ENCODE results near the gene AVPI1. TPM values are rescaled to one million over a fixed set of nuclear protein-coding genes. Genes with fewer than 3 reads are reported as not detected.
"Not testable (repeated sequence)": the region's sequence is repeated elsewhere in the genome, so short reads cannot be mapped to it uniquely, and the experiment has no call there.

The AVPI1 gene
- total RNA-seq, 1 experiment from 2014 or later, result 147 TPM

DNA sequence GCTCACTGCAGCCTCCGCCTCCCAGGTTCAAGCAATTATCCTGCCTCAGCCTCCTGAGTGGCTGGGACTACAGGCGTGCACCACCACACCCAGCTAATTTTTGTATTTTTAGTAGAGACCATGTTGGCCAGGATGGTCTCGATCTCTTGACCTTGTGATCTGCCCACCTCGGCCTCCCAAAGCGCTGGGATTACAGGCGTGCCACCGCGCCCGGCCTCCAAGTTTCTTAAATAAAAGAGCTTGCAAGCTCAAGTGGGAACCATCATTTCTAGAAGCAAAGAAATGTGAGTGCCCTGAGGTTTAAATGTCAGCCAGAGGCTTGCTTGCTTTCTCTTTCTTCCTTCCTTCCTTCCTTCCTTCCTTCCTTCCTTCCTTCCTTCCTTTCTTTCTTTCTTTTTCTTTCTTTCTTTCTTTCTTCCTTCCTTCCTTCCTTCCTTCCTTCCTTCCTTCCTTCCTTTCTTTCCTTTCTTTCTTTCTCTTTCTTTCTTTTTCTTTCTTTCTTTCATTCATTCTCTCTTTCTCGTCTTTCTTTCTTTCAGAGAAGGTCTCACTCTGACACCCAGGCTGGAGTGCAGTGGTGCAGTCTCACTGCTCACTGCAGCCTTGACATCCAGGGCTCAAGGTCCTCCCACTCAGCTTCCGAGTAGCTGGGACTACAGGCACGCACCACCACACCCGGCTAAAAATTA is 44.4 kb downstream of the AVPI1 start:
- not testable (repeated sequence) for DNase-seq (ENCODE audit: extremely low read depth, low read depth)

GRCh38 chr10:97640868-97641811 is 45.9 kb downstream of the AVPI1 start:
- DNase-seq (ENCODE audit: extremely low read depth, low read depth), result no peak

GRCh38 chr10:97640174-97640867 is 46.7 kb downstream of the AVPI1 start, which contains the start of gene PI4K2A:
TSS of gene PI4K2A (plus strand) at chr10:97640671. CDS start at chr10:97640743, 72 bp downstream.
- DNase-seq (ENCODE audit: extremely low read depth, low read depth), result peak; percentile 99

GRCh38 chr10:97639090-97639489 is 48.0 kb downstream of the AVPI1 start:
- not testable (repeated sequence) for DNase-seq (ENCODE audit: extremely low read depth, low read depth)

DNA sequence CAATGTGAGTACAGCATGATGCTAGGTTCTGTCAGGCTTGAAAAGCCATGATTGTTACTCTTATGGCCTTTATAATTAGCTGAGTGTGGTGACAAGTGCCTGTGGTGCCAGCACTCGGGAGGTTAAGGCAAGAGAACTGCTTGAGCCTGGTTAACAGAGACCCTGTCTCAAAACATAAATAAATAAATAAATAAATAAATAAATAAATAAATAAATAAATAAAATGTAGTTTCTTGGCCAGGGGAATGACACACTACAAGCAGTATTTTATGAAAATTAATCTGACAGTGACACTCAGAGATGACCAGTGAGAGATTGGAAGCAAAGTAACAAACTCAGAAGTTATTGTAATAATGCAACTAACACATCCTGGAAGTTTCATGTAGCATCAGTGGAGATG is 51.5 kb downstream of the AVPI1 start:
- DNase-seq (ENCODE audit: extremely low read depth, low read depth), result no peak

- DNase-seq (ENCODE audit: extremely low read depth, low read depth), result peak; percentile 45
Measured at GRCh38 chr10:97633921-97634320, 53.1 kb downstream of the AVPI1 start.

DNA sequence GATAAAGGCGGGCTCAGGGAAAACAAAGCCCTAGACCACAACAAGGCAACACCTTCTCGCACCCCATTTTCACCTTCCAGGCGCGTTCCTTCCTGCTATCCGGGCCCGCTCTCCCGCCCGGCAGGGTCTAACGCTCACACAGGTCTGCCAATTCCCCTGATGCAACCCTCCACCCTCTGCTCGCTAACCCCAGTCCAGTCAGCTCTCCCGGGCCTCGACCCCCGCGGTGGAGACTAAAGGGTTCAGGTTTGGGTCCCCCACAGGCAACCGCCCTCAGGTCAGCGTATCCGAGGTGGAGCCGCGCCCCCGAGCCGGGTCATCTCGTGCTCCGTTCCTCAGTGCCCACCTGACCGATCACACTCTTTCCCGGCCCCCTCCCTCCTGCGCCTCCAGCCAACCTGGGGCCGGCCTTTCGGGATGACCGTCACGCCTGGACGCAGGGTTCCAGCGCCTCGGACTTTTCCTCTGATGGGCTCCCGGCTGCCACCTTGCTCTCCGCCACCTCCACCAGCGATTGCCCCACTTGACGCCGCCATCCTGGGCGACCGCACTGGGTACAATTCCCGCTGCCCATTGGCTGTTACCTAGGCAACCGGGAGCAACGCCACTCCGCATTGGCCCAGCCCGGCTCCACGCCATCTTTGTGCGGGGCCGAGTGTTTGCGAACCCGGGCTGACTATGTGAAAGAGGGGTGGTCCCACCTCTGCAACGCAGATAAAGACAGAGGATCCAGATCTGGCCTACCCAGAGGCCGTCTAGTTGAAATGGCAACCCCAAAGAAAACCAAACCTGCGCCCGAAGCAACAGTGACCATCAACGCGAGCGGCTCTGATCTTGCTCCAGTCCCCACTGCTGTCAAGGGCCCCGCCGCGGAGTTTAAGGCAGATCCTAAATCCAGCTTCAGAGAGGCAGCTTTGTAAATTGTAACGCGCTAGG is 53.8 kb downstream of the AVPI1 start, which contains the start of gene MORN4:
Gene MORN4, minus strand, starts transcription at position 552 of the 936 bp plus-strand sequence. CDS start 13,847 bp downstream, outside the sequence.
- DNase-seq (ENCODE audit: extremely low read depth, low read depth), result peak; percentile 93

DNA sequence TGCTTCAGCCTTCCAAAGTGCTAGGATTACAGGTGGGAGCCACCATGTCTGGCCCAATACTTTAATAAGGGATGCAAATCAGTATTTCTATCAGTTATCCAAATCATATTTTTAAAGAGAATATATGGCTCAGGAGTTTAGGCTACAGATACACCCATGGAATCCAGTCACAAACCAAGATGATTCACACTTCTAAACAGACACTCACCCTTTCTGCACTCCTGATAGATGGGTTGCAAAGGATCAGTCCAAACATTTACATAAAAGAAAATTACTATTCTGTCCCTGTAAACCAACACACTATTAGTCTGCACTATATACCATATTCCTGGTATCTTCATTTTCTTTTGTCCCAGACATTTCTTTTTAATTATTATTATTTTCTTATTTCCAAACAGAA is 55.9 kb downstream of the AVPI1 start:
- no peak for DNase-seq (ENCODE audit: extremely low read depth, low read depth)

GRCh38 chr10:97629289-97629688 is 57.8 kb downstream of the AVPI1 start:
- DNase-seq (ENCODE audit: extremely low read depth, low read depth), result no peak

- DNase-seq (ENCODE audit: extremely low read depth, low read depth), result no peak
Measured at GRCh38 chr10:97628228-97628627, 58.8 kb downstream of the AVPI1 start.

- no peak for DNase-seq (ENCODE audit: extremely low read depth, low read depth)
Measured at GRCh38 chr10:97627731-97628130, 59.3 kb downstream of the AVPI1 start.

Other genes starting within 250 kb of the AVPI1 start
- 85.8 and 96.3 TPM in 2 replicates for gene EXOSC1, start 241.2 kb downstream of the AVPI1 start, total RNA-seq (2014; rRNA removed; shearing (Covaris generic))
- 34.3 and 35.4 TPM in 2 replicates for gene ZDHHC16, start 241.1 kb downstream of the AVPI1 start, total RNA-seq (2014; rRNA removed; shearing (Covaris generic))
- gene MMS19, start 188.8 kb downstream of the AVPI1 start, total RNA-seq (2014; rRNA removed; shearing (Covaris generic)), result 61.4 and 63.2 TPM in 2 replicates
- 3.4 and 3.8 TPM in 2 replicates for gene UBTD1, start 188.3 kb downstream of the AVPI1 start, total RNA-seq (2014; rRNA removed; shearing (Covaris generic))
- 2.0 and 3.1 TPM in 2 replicates for gene ANKRD2, start 114.5 kb downstream of the AVPI1 start, total RNA-seq (2014; rRNA removed; shearing (Covaris generic))
- gene HOGA1, start 102.9 kb downstream of the AVPI1 start, total RNA-seq (2014; rRNA removed; shearing (Covaris generic)), result 1.4 TPM in 2 replicates
- 0.12 TPM in 1 of 2 replicates, not detected in the other for gene C10orf62, start 97.5 kb downstream of the AVPI1 start, total RNA-seq (2014; rRNA removed; shearing (Covaris generic))
- gene MORN4, start 53.7 kb downstream of the AVPI1 start, total RNA-seq (2014; rRNA removed; shearing (Covaris generic)), result 13.3 and 19.5 TPM in 2 replicates
- gene PI4K2A, start 46.6 kb downstream of the AVPI1 start, total RNA-seq (2014; rRNA removed; shearing (Covaris generic)), result 13.4 and 13.7 TPM in 2 replicates
- 20.1 and 23.1 TPM in 2 replicates for gene MARVELD1, start 26.5 kb upstream of the AVPI1 start, total RNA-seq (2014; rRNA removed; shearing (Covaris generic))
- 22.5 and 26.0 TPM in 2 replicates for gene ZFYVE27, start 49.9 kb upstream of the AVPI1 start, total RNA-seq (2014; rRNA removed; shearing (Covaris generic))
- gene SFRP5, start 84.8 kb upstream of the AVPI1 start, total RNA-seq (2014; rRNA removed; shearing (Covaris generic)), result not detected in 2 replicates
- gene GOLGA7B, start 162.6 kb upstream of the AVPI1 start, total RNA-seq (2014; rRNA removed; shearing (Covaris generic)), result 0.02 TPM in 1 of 2 replicates, not detected in the other

All from NCI-H460 (cell line).